Activated CD8-positive, alpha-beta memory T cell treated with anti-CD3 and anti-CD28 coated beads, Interleukin-2, amount 50 U/mL, for 1 hour (primary cell): ENCODE results near the gene NUP188.

Source experiments
- DNase-seq: peaks from one replicate; pipeline ENCODE4 v3.0.0-alpha.2; 2020; ENCODE audit errors: extremely low read depth

NUP188 gene

GRCh38 chr9:128947527-128948301, at the start of gene NUP188, which contains the start of gene DOLK:
TSS of gene NUP188 (plus strand) at chr9:128947699. CDS start at chr9:128947720, 21 bp downstream.
TSS of gene DOLK (minus strand) at chr9:128947603. CDS start at chr9:128947303, 300 bp downstream.
- peak; percentile 89 for DNase-seq

- DNase-seq: no peak
Observed at GRCh38 chr9:128898382-128898781, 49.1 kb upstream of the NUP188 start.

GRCh38 chr9:128898845-128899565, 48.5 kb upstream of the NUP188 start:
- DNase-seq: no peak

GRCh38 chr9:128899566-128900322, 47.8 kb upstream of the NUP188 start:
- DNase-seq: no peak

GRCh38 chr9:128901379-128901778, 46.1 kb upstream of the NUP188 start:
- DNase-seq: no peak

GRCh38 chr9:128901822-128902221, 45.7 kb upstream of the NUP188 start:
- no peak for DNase-seq

GRCh38 chr9:128902351-128903078, 45.0 kb upstream of the NUP188 start:
- peak; percentile 72 for DNase-seq

GRCh38 chr9:128903079-128903461, 44.4 kb upstream of the NUP188 start:
- DNase-seq: no peak

GRCh38 chr9:128903871-128904620, 43.5 kb upstream of the NUP188 start:
- DNase-seq: no peak

GRCh38 chr9:128905964-128906363, 41.5 kb upstream of the NUP188 start:
- DNase-seq: no peak

- DNase-seq: no peak
Observed at GRCh38 chr9:128906741-128907140, 40.8 kb upstream of the NUP188 start.

- DNase-seq: no peak
Observed at GRCh38 chr9:128908372-128908771, 39.1 kb upstream of the NUP188 start.

GRCh38 chr9:128909859-128910258, 37.6 kb upstream of the NUP188 start:
- DNase-seq: no peak

GRCh38 chr9:128910906-128911305, 36.6 kb upstream of the NUP188 start:
- no peak for DNase-seq

- DNase-seq: no peak
Observed at GRCh38 chr9:128911529-128912035, 35.9 kb upstream of the NUP188 start.

GRCh38 chr9:128912270-128912853, 35.1 kb upstream of the NUP188 start:
- no peak for DNase-seq

- DNase-seq: no peak
Observed at GRCh38 chr9:128913048-128913900, 34.2 kb upstream of the NUP188 start.

GRCh38 chr9:128913995-128914772, 33.3 kb upstream of the NUP188 start:
- DNase-seq: no peak

- DNase-seq: no peak
Observed at GRCh38 chr9:128916204-128916603, 31.3 kb upstream of the NUP188 start.
